HEK293 (cell line): ENCODE data around the gene PAX2.

Experiments
- CTCF ChIA-PET: fragments of 350-600 bp; formaldehyde crosslinking; extraction: SDS; loops from one replicate; lab custom pipeline; 2021; ENCODE audit warnings: antibody characterized with exemption; lab: Yijun Ruan, JAX
- POLR2A ChIA-PET: fragments of 300-600 bp; formaldehyde crosslinking; extraction: SDS; loops from one replicate; lab custom pipeline; 2020; ENCODE audit warnings: antibody characterized with exemption, inconsistent platforms; lab: Yijun Ruan, JAX
- H3K27ac ChIP-seq: fragments of 200-500 bp; sonication (Bioruptor generic); 2 replicates; pipeline ENCODE4 v1.5.1; 2014; ENCODE audit warnings: low read depth, low read length, control low read depth, inconsistent platforms; ENCODE audit errors: extremely low read depth
- H3K36me3 ChIP-seq, 2 experiments: fragments of 200-500 bp in 1 of 2; sonication (Bioruptor generic) in 1 of 2; 1 replicate in 1 of 2; 2 replicates in 1 of 2; pipeline ENCODE4 v1.5.1; 2014 to 2017; ENCODE audit warnings: inconsistent platforms in 2 of 2, low read length in 2 of 2; ENCODE audit not compliant: control insufficient read depth in 2 of 2, insufficient read depth in 1 of 2
- H3K4me1 ChIP-seq: fragments of 200-500 bp; sonication (Bioruptor generic); 2 replicates; pipeline ENCODE4 v1.5.1; 2014; ENCODE audit warnings: mild to moderate bottlenecking, low read length, inconsistent platforms; ENCODE audit not compliant: control insufficient read depth, insufficient read depth
- H3K4me3 ChIP-seq: 2 replicates; pipeline ENCODE4 v1.5.1; 2011; ENCODE audit warnings: low read depth, mild to moderate bottlenecking, control low read depth, low read length, moderate library complexity
- H3K9me3 ChIP-seq: fragments of 200-500 bp; sonication (Bioruptor generic); 2 replicates; pipeline ENCODE4 v1.5.1; 2014; ENCODE audit warnings: low read depth, low read length, inconsistent platforms; ENCODE audit not compliant: control insufficient read depth, insufficient read depth
- BCL6B ChIP-seq: fragments of 450-650 bp; formaldehyde crosslinking; IDR thresholded peaks from 2 replicates; pipeline ENCODE4 v1.5.1; 2017; ENCODE audit warnings: missing biosample characterization, missing genetic modification characterization
- HOXD13 ChIP-seq: sonication (generic); formaldehyde crosslinking; IDR thresholded peaks from 2 replicates; pipeline ENCODE4 v1.8.0; 2022; ENCODE audit warnings: missing genetic modification reagents, borderline replicate concordance
- MEIS1 ChIP-seq: sonication (generic); formaldehyde crosslinking; IDR thresholded peaks from 2 replicates; pipeline ENCODE4 v1.8.1; 2022; ENCODE audit warnings: missing genetic modification reagents, mild to moderate bottlenecking, borderline replicate concordance
- REST ChIP-seq: fragments of 450-650 bp; formaldehyde crosslinking; IDR thresholded peaks from 2 replicates; pipeline ENCODE4 v1.5.1; 2016; ENCODE audit warnings: missing biosample characterization, missing genetic modification characterization
- SCRT2 ChIP-seq: fragments of 450-650 bp; formaldehyde crosslinking; IDR thresholded peaks from 2 replicates; pipeline ENCODE4 v1.5.1; 2016; ENCODE audit warnings: missing biosample characterization, missing genetic modification characterization
- ZBTB8A ChIP-seq: fragments of 450-650 bp; formaldehyde crosslinking; IDR thresholded peaks from 2 replicates; pipeline ENCODE4 v1.5.1; 2016; ENCODE audit warnings: missing biosample characterization, missing genetic modification characterization
- ZNF221 ChIP-seq: fragments of 450-650 bp; formaldehyde crosslinking; IDR thresholded peaks from 2 replicates; pipeline ENCODE4 v1.5.1; 2017; ENCODE audit warnings: missing biosample characterization, missing genetic modification characterization, borderline replicate concordance
- ZNF24 ChIP-seq: fragments of 450-650 bp; formaldehyde crosslinking; IDR thresholded peaks from 2 replicates; pipeline ENCODE4 v1.5.1; 2016; ENCODE audit warnings: missing biosample characterization, missing genetic modification characterization
- ZNF350 ChIP-seq: fragments of 450-650 bp; formaldehyde crosslinking; IDR thresholded peaks from 2 replicates; pipeline ENCODE4 v1.5.0; 2017; ENCODE audit warnings: missing biosample characterization, mild to moderate bottlenecking, missing genetic modification characterization
- ZNF366 ChIP-seq: fragments of 450-650 bp; formaldehyde crosslinking; conservative IDR thresholded peaks from 2 replicates; pipeline ENCODE4 v1.5.1; 2016; ENCODE audit warnings: missing biosample characterization, missing genetic modification characterization
- ZNF514 ChIP-seq: fragments of 450-650 bp; formaldehyde crosslinking; IDR thresholded peaks from 2 replicates; pipeline ENCODE4 v1.5.1; 2016; ENCODE audit warnings: missing biosample characterization, missing genetic modification characterization
- ZNF560 ChIP-seq: fragments of 450-650 bp; formaldehyde crosslinking; IDR thresholded peaks from 2 replicates; pipeline ENCODE4 v1.5.1; 2017; ENCODE audit warnings: missing biosample characterization, missing genetic modification characterization, borderline replicate concordance
- ZNF580 ChIP-seq: fragments of 450-650 bp; formaldehyde crosslinking; IDR thresholded peaks from 2 replicates; pipeline ENCODE4 v1.5.1; 2016; ENCODE audit warnings: missing biosample characterization, missing genetic modification characterization
- ZNF76 ChIP-seq: fragments of 450-650 bp; formaldehyde crosslinking; IDR thresholded peaks from 2 replicates; pipeline ENCODE4; 2016; ENCODE audit warnings: low read depth, missing biosample characterization, missing genetic modification characterization, borderline replicate concordance
- ZNF777 ChIP-seq: fragments of 450-650 bp; formaldehyde crosslinking; IDR thresholded peaks from 2 replicates; pipeline ENCODE4 v1.5.1; 2017; ENCODE audit warnings: missing biosample characterization, missing genetic modification characterization, borderline replicate concordance
- ZNF837 ChIP-seq: fragments of 450-650 bp; formaldehyde crosslinking; IDR thresholded peaks from 2 replicates; pipeline ENCODE4 v1.5.1; 2016; ENCODE audit warnings: missing biosample characterization, missing genetic modification characterization

Gene PAX2

GRCh38 chr10:100731407-100732240, 13.8 kb upstream of the PAX2 start:
- no peaks in the 10 kb centered on the region for H3K36me3 ChIP-seq
- ChIA-PET CTCF (interaction anchor here (0.9 to 4.7 kb wide), 2 partner anchors 12 to 169 kb away, joined by 3 to 37 read pairs; no protein-coding TSS in a partner anchor), POLR2A (no interaction called here)
- no peak overlapping the region for H3K4me3 ChIP-seq
- H3K4me1 ChIP-seq, result peaks cover 5% of the 10 kb centered on the region; the same call in 1 of the 2 replicates
- TF ChIP-seq ZBTB8A (0 out of 2 replicates have a peak, but pooled peaks have one; percentile 20), ZNF221 (no peak), HOXD13 (CRISPR knock-in tag) (no peak), ZNF580 (no peak)
- H3K9me3 ChIP-seq, result no peaks in the 10 kb centered on the region
- no peak overlapping the region for H3K27ac ChIP-seq

- H3K9me3 ChIP-seq, result no peaks in the 10 kb centered on the region
- CTCF ChIA-PET, result interaction anchor here (1.1 to 4.7 kb wide), 2 partner anchors 9 to 12 kb away, joined by 7 to 37 read pairs; no protein-coding TSS in a partner anchor
- H3K36me3 ChIP-seq, result no peaks in the 10 kb centered on the region
- TF ChIP-seq ZNF76 (tag by site-specific recombination) (no peak), ZNF837 (no peak), ZNF366 (tag by site-specific recombination) (peak; percentile 85), ZNF24 (tag by site-specific recombination) (no peak), BCL6B (tag by site-specific recombination) (no peak), ZNF350 (tag by site-specific recombination) (no peak), REST (tag by site-specific recombination) (0 out of 2 replicates have a peak, but pooled peaks have one; percentile 34), ZNF514 (tag by site-specific recombination) (no peak), ZNF560 (no peak), ZNF777 (tag by site-specific recombination) (no peak)
- POLR2A ChIA-PET, result no interaction called here
- H3K27ac ChIP-seq, result no peak overlapping the region
- no peak overlapping the region for H3K4me3 ChIP-seq
- H3K4me1 ChIP-seq, result peaks cover 5% of the 10 kb centered on the region; the same call in 1 of the 2 replicates
Measured at GRCh38 chr10:100732241-100732596, 13.2 kb upstream of the PAX2 start.

- H3K9me3 ChIP-seq, result no peaks in the 10 kb centered on the region
- ChIA-PET POLR2A (no interaction called here), CTCF (interaction anchor here (0.8 to 4.7 kb wide), 3 partner anchors 8 to 145 kb away, joined by 3 to 37 read pairs (median 7); no protein-coding TSS in a partner anchor)
Measured at GRCh38 chr10:100733329-100733728, 12.1 kb upstream of the PAX2 start.

More at GRCh38 chr10:100733329-100733728, 12.1 kb upstream of the PAX2 start:
- Histone ChIP-seq H3K27ac (no peak overlapping the region), H3K4me1 (peaks cover 5% of the 10 kb centered on the region; the same call in 1 of the 2 replicates), H3K4me3 (no peak overlapping the region), H3K36me3 (no peaks in the 10 kb centered on the region)
- TF ChIP-seq MEIS1 (CRISPR knock-in tag) (no peak), SCRT2 (tag by site-specific recombination) (peak; percentile 87)
